Germinal center (tissue), 1 donor: Measurements from ENCODE around the gene PLIN5.

Experiments
- DNase-seq: peaks from one replicate; pipeline ENCODE4 v3.0.0; 2012; ENCODE audit warnings: mixed read lengths, low spot score

Gene PLIN5, protein sequence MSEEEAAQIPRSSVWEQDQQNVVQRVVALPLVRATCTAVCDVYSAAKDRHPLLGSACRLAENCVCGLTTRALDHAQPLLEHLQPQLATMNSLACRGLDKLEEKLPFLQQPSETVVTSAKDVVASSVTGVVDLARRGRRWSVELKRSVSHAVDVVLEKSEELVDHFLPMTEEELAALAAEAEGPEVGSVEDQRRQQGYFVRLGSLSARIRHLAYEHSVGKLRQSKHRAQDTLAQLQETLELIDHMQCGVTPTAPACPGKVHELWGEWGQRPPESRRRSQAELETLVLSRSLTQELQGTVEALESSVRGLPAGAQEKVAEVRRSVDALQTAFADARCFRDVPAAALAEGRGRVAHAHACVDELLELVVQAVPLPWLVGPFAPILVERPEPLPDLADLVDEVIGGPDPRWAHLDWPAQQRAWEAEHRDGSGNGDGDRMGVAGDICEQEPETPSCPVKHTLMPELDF

GRCh38 chr19:4534836-4535658, at the start of gene PLIN5:
Gene PLIN5 (minus strand): TSS chr19:4535224. CDS start chr19:4534074, 1,150 bp downstream.
- DNase-seq = peak; percentile 86

DNA sequence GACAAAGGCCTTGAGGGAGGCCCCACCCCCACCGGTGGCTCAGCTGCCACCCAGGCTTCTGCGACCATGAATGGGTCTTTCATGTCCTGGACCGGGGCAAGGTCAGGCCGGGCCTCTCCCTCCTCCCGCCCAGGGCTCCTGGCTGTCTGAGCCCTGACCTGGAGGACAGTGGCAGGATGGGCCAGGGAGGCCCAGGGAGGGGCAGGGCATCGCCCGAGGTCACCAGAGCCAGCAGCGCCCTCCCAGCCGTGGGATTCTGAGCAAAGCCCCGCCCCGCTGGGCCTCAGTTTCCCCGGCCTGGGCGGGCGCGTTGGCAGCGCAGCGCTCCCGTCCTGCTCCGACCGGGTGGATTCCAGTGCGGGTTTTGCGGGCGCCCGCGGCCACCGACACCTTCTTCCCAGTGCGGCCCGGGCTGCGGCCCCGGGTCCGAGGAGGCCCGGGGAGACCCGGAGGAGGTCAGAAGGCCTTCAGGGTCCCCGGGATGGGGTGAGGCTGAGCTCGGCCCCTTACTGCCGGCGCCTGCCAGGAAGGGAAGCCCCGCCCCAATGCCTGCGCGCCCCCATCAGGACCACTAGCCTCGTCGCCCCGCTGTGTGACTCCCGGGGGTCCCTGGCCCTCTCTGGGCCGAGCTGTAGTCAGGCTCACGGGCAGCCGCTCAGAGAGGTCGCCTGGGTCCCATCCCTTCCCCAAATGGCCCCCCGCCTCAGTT, 49.1 kb upstream of the PLIN5 start:
- DNase-seq = peak; percentile 53

GRCh38 chr19:4582980-4583842, 48.2 kb upstream of the PLIN5 start:
- DNase-seq = no peak

- DNase-seq = peak; percentile 58
Measured at GRCh38 chr19:4581666-4582553, 46.9 kb upstream of the PLIN5 start.

DNA sequence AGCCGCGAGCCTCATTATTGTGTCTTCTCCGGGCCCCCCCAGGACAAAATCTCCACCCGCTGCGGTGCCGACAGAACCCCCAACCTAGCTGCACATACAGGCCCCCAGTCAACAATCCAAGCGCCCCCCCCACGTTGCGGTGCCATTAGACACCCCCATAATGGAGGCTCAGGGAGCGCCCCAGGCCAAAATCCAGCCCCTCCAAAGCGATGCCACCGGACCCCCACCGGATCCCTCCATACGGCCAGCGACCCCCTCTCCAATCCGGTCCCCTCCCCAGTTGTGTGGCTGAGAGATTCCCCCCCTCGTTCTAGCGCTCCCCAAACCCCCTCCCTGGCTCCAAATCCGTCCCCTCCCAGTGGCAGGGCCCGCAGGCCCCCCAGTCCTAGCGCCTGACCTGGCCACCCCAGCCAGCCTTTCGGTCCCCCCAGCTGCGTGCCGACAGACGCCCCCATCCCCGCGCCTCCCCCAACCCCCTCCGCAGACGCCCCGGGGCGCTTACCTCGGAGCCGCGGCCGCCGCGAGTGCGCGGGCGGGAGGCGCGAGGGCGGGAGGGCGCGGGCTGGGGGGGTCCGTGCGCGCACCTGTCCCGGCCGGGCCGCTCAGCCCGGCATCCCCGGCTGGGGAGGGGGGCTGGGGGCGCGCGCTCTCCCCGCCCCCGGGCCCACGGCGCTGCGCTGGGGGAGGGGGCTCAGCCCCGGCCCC, 46.1 kb upstream of the PLIN5 start:
- no peak for DNase-seq

GRCh38 chr19:4580021-4580901, 45.2 kb upstream of the PLIN5 start:
- no peak for DNase-seq

GRCh38 chr19:4579389-4579788, 44.4 kb upstream of the PLIN5 start:
- no peak for DNase-seq

- DNase-seq = no peak
Measured at GRCh38 chr19:4578552-4579248, 43.7 kb upstream of the PLIN5 start.

- no peak for DNase-seq
Measured at GRCh38 chr19:4577020-4577782, 42.2 kb upstream of the PLIN5 start.

DNA sequence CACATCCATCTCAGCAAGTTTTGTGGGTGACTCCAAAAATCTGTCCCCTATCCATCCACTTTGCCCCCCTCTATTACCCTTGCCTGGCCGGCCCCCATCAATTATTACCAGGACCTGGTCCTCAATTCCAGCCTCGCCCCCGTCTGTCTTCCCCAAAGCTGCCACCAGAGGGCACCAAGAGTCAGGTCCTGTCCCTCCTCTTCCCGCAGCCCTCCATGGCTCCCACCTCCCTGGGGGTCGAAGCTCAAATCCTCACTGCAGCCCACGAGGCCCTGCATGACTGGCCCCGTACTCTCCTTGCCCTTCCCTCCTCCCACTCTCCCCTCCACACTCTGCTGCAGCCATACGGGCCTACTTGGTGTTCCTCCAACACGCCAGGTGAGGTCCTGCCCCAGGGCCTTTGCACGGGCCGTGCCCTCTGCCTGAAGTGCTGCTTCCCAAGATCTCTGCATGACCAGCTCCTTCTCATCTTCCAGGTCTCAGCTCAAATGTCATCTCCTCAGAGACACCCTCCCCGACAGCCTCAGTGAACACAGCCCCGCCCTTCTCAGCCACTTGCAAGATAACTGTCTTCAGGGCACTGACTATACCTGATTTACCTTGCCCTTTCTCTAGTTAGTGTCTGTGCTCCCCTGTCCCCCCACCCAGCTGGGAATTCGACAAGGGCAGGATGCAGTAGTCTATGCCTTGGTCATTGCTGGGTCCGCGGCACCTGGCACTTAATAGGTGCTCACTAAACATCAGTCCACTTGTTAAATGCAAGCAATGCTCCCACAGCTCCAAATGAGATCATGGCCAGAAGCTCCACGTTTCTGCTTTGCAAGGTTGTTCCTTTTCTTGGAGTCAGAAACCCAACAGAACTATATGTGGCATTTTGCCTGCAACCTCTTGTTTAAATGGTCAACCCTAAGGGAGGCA, 41.3 kb upstream of the PLIN5 start:
- DNase-seq = peak; percentile 77

- no peak for DNase-seq
Measured at GRCh38 chr19:4575267-4576015, 40.4 kb upstream of the PLIN5 start.

- no peak for DNase-seq
Measured at GRCh38 chr19:4573682-4574081, 38.7 kb upstream of the PLIN5 start.

DNA sequence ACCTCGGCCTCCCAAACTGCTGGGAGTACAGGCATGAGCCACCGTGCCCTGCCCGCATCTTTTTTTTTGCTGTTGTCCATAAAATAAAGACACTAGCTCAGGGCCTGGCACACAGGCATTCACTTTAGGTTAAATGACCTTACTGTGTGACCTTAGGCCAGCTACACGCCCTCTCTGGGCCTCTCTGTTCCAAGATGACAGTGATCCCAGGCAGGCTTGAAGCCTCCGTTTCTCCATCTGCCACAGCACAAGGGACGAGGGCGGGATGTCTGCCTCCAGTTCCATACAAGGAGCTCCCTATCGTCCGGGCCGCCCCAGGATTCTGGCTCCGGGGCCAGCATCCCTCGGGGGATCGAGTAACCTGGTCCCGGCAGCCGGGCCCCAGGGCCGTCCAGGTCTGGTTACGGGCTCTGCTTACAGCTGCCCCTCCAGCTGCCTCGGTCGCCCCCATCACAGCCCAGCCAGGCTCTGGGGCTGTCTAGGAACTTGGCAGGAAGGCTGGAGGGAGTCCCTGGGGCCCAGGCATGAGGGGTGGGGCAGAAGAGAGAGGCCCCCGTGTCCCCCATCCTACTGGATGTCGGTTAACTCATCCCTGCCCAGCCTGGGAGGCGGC, 36.4 kb upstream of the PLIN5 start:
- no peak for DNase-seq

GRCh38 chr19:4570916-4571304, 35.9 kb upstream of the PLIN5 start:
- DNase-seq = no peak

DNA sequence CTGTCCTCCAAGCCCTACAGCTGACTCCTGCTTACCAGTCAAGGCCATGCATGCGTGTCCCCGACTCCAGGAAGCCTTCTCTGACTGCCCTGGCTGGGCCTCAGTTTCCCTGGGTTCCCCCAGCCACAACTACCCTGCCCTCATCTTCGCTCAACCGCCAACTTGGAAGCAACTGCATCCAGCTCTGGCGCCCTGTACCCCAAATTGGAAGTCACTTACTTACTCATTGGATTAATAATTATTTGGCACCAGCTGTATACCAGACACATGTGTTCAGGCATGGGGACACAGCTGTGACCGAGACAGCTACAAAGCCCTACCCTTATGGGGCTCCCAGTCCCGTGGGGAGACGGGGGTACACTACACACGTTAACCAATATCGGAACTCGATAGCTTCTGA, 35.4 kb upstream of the PLIN5 start:
- DNase-seq = no peak
